H9 (cell line): ENCODE results near the gene FYTTD1. TPM values are rescaled to one million over a fixed set of nuclear protein-coding genes. Genes with fewer than 3 reads are reported as not detected.

Source experiments
- DNase-seq: peaks from one replicate; pipeline ENCODE4 v3.0.0-alpha.2; 2017
- H2AFZ ChIP-seq: one replicate; pipeline ENCODE4 v1.6.1; 2013; ENCODE audit warnings: mild to moderate bottlenecking, low read length, control low read depth, moderate library complexity
- H2AK5ac ChIP-seq: 2 replicates; pipeline ENCODE4 v1.6.1; 2013; ENCODE audit warnings: low read length, control low read depth, mixed read lengths; ENCODE audit not compliant: insufficient read length
- H2BK120ac ChIP-seq: one replicate; pipeline ENCODE4 v1.6.1; 2013; ENCODE audit warnings: low read depth, mild to moderate bottlenecking, low read length, control low read depth, inconsistent platforms; ENCODE audit not compliant: poor library complexity, severe bottlenecking
- H2BK12ac ChIP-seq: 2 replicates; pipeline ENCODE4 v1.6.1; 2013; ENCODE audit warnings: low read length, control low read depth, mixed read lengths, low read depth; ENCODE audit not compliant: insufficient read length
- H2BK15ac ChIP-seq: 2 replicates; pipeline ENCODE4 v1.6.1; 2013; ENCODE audit warnings: low read depth, low read length, control low read depth
- H2BK20ac ChIP-seq: one replicate; pipeline ENCODE4 v1.6.1; 2013; ENCODE audit warnings: low read depth, mild to moderate bottlenecking, low read length, control low read depth, inconsistent platforms; ENCODE audit not compliant: poor library complexity, severe bottlenecking
- H2BK5ac ChIP-seq: 2 replicates; pipeline ENCODE4 v1.6.1; 2013; ENCODE audit warnings: low read length, control low read depth, mixed read lengths; ENCODE audit not compliant: insufficient read length
- H3K14ac ChIP-seq: 2 replicates; pipeline ENCODE4 v1.6.1; 2013; ENCODE audit warnings: low read length, control low read depth; ENCODE audit not compliant: insufficient read depth
- H3K18ac ChIP-seq: 2 replicates; pipeline ENCODE4 v1.6.1; 2013; ENCODE audit warnings: low read depth, mild to moderate bottlenecking, mixed read lengths, low read length, control low read depth; ENCODE audit not compliant: insufficient read length
- H3K23ac ChIP-seq: 2 replicates; pipeline ENCODE4 v1.6.1; 2013; ENCODE audit warnings: low read length, control low read depth, mixed read lengths, low read depth; ENCODE audit not compliant: insufficient read length
- H3K23me2 ChIP-seq: 2 replicates; pipeline ENCODE4 v1.6.1; 2013; ENCODE audit warnings: low read depth, mild to moderate bottlenecking, mixed read lengths, low read length, control low read depth; ENCODE audit not compliant: insufficient read length, poor library complexity, severe bottlenecking
- H3K27ac ChIP-seq: 2 replicates; pipeline ENCODE4 v1.5.1; 2013; ENCODE audit warnings: low read length, control low read depth, mixed read lengths, low read depth; ENCODE audit not compliant: insufficient read length
- H3K27me3 ChIP-seq: 2 replicates; pipeline ENCODE4 v1.6.1; 2013; ENCODE audit warnings: low read length, control low read depth, inconsistent platforms; ENCODE audit not compliant: insufficient read depth
- H3K4ac ChIP-seq: 2 replicates; pipeline ENCODE4 v1.6.1; 2013; ENCODE audit warnings: low read depth, mild to moderate bottlenecking, control low read depth, inconsistent platforms, low read length, moderate library complexity
- H3K4me1 ChIP-seq: 2 replicates; pipeline ENCODE4 v1.6.1; 2013; ENCODE audit warnings: low read length, control low read depth, inconsistent platforms; ENCODE audit not compliant: insufficient read depth
- H3K4me2 ChIP-seq: 2 replicates; pipeline ENCODE4 v1.6.1; 2013; ENCODE audit warnings: low read length, control low read depth, mixed read lengths; ENCODE audit not compliant: insufficient read length, insufficient read depth
- H3K56ac ChIP-seq: 2 replicates; pipeline ENCODE4 v1.6.1; 2013; ENCODE audit warnings: low read depth, mild to moderate bottlenecking, mixed read lengths, low read length, control low read depth; ENCODE audit not compliant: insufficient read length
- H3K79me1 ChIP-seq: 2 replicates; pipeline ENCODE4 v1.6.1; 2013; ENCODE audit warnings: low read depth, mild to moderate bottlenecking, moderate library complexity, low read length, control low read depth, inconsistent platforms; ENCODE audit not compliant: insufficient read depth, poor library complexity, severe bottlenecking
- H3K79me2 ChIP-seq: 2 replicates; pipeline ENCODE4 v1.6.1; 2013; ENCODE audit warnings: low read length, control low read depth, inconsistent platforms; ENCODE audit not compliant: insufficient read depth
- H3K9ac ChIP-seq: 2 replicates; pipeline ENCODE4 v1.6.1; 2013; ENCODE audit warnings: low read length, control low read depth, mixed read lengths; ENCODE audit not compliant: insufficient read length; ENCODE audit errors: extremely low read depth
- H3K9me3 ChIP-seq: one replicate; pipeline ENCODE4 v1.6.1; 2013; ENCODE audit warnings: low read depth, low read length, inconsistent platforms; ENCODE audit not compliant: control insufficient read depth
- H3T11ph ChIP-seq: one replicate; pipeline ENCODE4 v1.6.1; 2013; ENCODE audit warnings: mild to moderate bottlenecking, low read length, control low read depth, inconsistent platforms
- H4K20me1 ChIP-seq: one replicate; pipeline ENCODE4 v1.6.1; 2013; ENCODE audit not compliant: control insufficient read depth, insufficient read length, insufficient read depth
- H4K5ac ChIP-seq: 2 replicates; pipeline ENCODE4 v1.6.1; 2013; ENCODE audit warnings: low read depth, mild to moderate bottlenecking, mixed read lengths, low read length, control low read depth; ENCODE audit not compliant: insufficient read length
- H4K8ac ChIP-seq: replicated peaks from 2 replicates; pipeline ENCODE4 v1.6.1; 2013; ENCODE audit warnings: low read length, control low read depth, mixed read lengths, low read depth; ENCODE audit not compliant: insufficient read length
- H4K91ac ChIP-seq: 2 replicates; pipeline ENCODE4 v1.6.1; 2013; ENCODE audit warnings: low read depth, mild to moderate bottlenecking, moderate library complexity, mixed read lengths, low read length, control low read depth; ENCODE audit not compliant: insufficient read length
- H3K27ac Mint-ChIP-seq, 3 experiments: 2 replicates in 2 of 3; 3 replicates in 1 of 3; pipeline ENCODE4 v1.8.0; 2020 to 2021; ENCODE audit warnings: mixed read lengths in 3 of 3, mild to moderate bottlenecking in 1 of 3, moderate library complexity in 1 of 3
- H3K27me3 Mint-ChIP-seq: 2 replicates; pipeline ENCODE4 v1.8.0; 2021; ENCODE audit warnings: low read depth, mild to moderate bottlenecking, moderate library complexity, mixed read lengths
- H3K36me3 Mint-ChIP-seq, 3 experiments: 2 replicates in 2 of 3; 3 replicates in 1 of 3; pipeline ENCODE4 v1.8.0; 2020 to 2021; ENCODE audit warnings: low read depth in 3 of 3, mixed read lengths in 3 of 3; ENCODE audit not compliant: insufficient read depth in 1 of 3
- H3K4me1 Mint-ChIP-seq, 2 experiments: 2 replicates each; pipeline ENCODE4 v1.8.0; 2020; ENCODE audit warnings: mixed read lengths in 2 of 2
- H3K4me3 Mint-ChIP-seq, 2 experiments: 2 replicates in 1 of 2; 3 replicates in 1 of 2; pipeline ENCODE4 v1.8.0; 2020 to 2021; ENCODE audit warnings: mild to moderate bottlenecking in 2 of 2, mixed read lengths in 2 of 2, moderate library complexity in 1 of 2
- H3K9me3 Mint-ChIP-seq, 2 experiments: 2 replicates in 1 of 2; 3 replicates in 1 of 2; pipeline ENCODE4 v1.8.0; 2020; ENCODE audit warnings: mild to moderate bottlenecking in 2 of 2, mixed read lengths in 2 of 2, moderate library complexity in 1 of 2
- CTCF ChIP-seq: fragments of 200-600 bp; sonication (generic); conservative IDR thresholded peaks from 3 replicates; pipeline ENCODE4 v1.8.0; 2021; ENCODE audit warnings: antibody characterized with exemption, mild to moderate bottlenecking
- WGBS: extraction: QIAGEN DNeasy Blood & Tissue Kit; methylation state at CpG from one replicate; pipeline ENCODE4 v1.1.7; 2013; ENCODE audit warnings: missing lambda C conversion rate, low lambda C conversion rate, mixed read lengths; ENCODE audit not compliant: insufficient read length; ENCODE audit errors: extremely low coverage; 5-methylcytosine and 5-hydroxymethylcytosine counted together
- total RNA-seq: library from RNA; stranded (reverse); gene quantifications from 2 replicates; pipeline ENCODE4 v1.2.1, GENCODE V29; 2021

Gene FYTTD1
- total RNA-seq, 1 experiment from 2014 or later, result 19.4 TPM

GRCh38 chr3:197742787-197743186, 6.9 kb upstream of the FYTTD1 start:
- Histone ChIP-seq H3K9me3 (no peaks in the 10 kb centered on the region), H2BK15ac (no peak overlapping the region), H3K79me2 (no peaks in the 10 kb centered on the region), H3K79me1 (no peaks in the 10 kb centered on the region), H3K18ac (no peak overlapping the region), H4K5ac (no peak overlapping the region), H3K9ac (no peak overlapping the region), H2BK12ac (no peak overlapping the region), H2BK5ac (no peak overlapping the region), H2AFZ (no peak overlapping the region), H3K14ac (no peak overlapping the region), H2AK5ac (no peak overlapping the region), H4K20me1 (no peaks in the 10 kb centered on the region), H3K4ac (no peak overlapping the region), H3K56ac (no peak overlapping the region), H3K23me2 (no peaks in the 10 kb centered on the region), H3K23ac (no peak overlapping the region), H4K91ac (no peak overlapping the region), H2BK20ac (no peak overlapping the region), H4K8ac (no peak overlapping the region), H3K4me2 (no peak overlapping the region), H3K4me1 (no peaks in the 10 kb centered on the region; the same call in 1 of the 2 replicates), H3K27me3 (no peaks in the 10 kb centered on the region), H2BK120ac (no peak overlapping the region), H3T11ph (no peak overlapping the region), H3K27ac (no peak overlapping the region)
- DNase-seq, result no peak
- no peak overlapping the region for H3K27ac Mint-ChIP-seq
- H3K4me3 Mint-ChIP-seq, result no peak overlapping the region
- peaks cover 6 to 8% of the 10 kb centered on the region in 2 experiments for H3K4me1 Mint-ChIP-seq
- H3K27me3 Mint-ChIP-seq, result no peaks in the 10 kb centered on the region; the same call in 1 of the 2 replicates
- peaks cover 0 to 8% of the 10 kb centered on the region in 2 experiments; a peak in 2 of 5 replicates for H3K9me3 Mint-ChIP-seq
- TF ChIP-seq CTCF, result no peak
- WGBS, result no CpG with 5 or more reads among the region's 3 CpGs
- H3K36me3 Mint-ChIP-seq, result no peaks in the 10 kb centered on the region
